ENCODE measurements around the gene MTA1. TPM values are rescaled to one million over a fixed set of nuclear protein-coding genes. Genes with fewer than 3 reads are reported as not detected.

Gene MTA1
- total and polyA plus RNA-seq, 10 of the 15 experiments (the other 5 are each of a cell fraction or from before 2014, with no cell fraction given), result 0.14 to 162 (median 30.6) TPM

GRCh38 chr14:105460616-105461015 is 41.0 kb downstream of the MTA1 start:
- H3K79me2 ChIP-seq (ENCODE audit: control insufficient read depth, insufficient read depth, low read length), result no peaks in the 10 kb centered on the region
- no peak for ATAC-seq
- DNase-seq (ENCODE audit: low read depth, low spot score), result no peak
- peaks cover 0 to 30% of the 10 kb centered on the region in 2 experiments; a peak in 3 of 4 replicates for H3K36me3 ChIP-seq (ENCODE audit: control insufficient read depth in 2 of 2, insufficient read depth in 2 of 2, low read length in 1 of 2)
- ChIA-PET CTCF (no interaction called here), RAD21 (ENCODE audit: unreplicated experiment) (no interaction called here), SMC1A (ENCODE audit: uncharacterized antibody, unreplicated experiment) (no interaction called here), POLR2A (no interaction called here)
- no peaks in the 10 kb centered on the region for H4K20me1 ChIP-seq (ENCODE audit: control insufficient read depth, insufficient read depth)
- H3K27ac ChIP-seq (ENCODE audit: control insufficient read depth, insufficient read depth), result no peak overlapping the region
- no peak for TF ChIP-seq GATAD2B (conservative IDR thresholded peaks at IDR 0.05; ENCODE audit: low read depth)
- TF ChIP-seq PRDM15 (CRISPR knock-in tag; IDR thresholded peaks at IDR 0.05), result no peak
- TF ChIP-seq NRF1 (conservative IDR thresholded peaks at IDR 0.05; ENCODE audit: low read depth, low read length), result no peak
- TF ChIP-seq MXI1 (IDR thresholded peaks at IDR 0.05; ENCODE audit: low read depth, low read length), result no peak
- TF ChIP-seq IKZF1 (conservative IDR thresholded peaks at IDR 0.05), result no peak
- TF ChIP-seq CREM (IDR thresholded peaks at IDR 0.05; ENCODE audit: low read depth), result no peak
- TF ChIP-seq ZZZ3 (IDR thresholded peaks at IDR 0.05; ENCODE audit: control insufficient read depth, insufficient read length, low read depth), result no peak
- no peak for TF ChIP-seq ZNF24 (IDR thresholded peaks at IDR 0.05)
- TF ChIP-seq IRF4 (IDR thresholded peaks at IDR 0.05; ENCODE audit: low read depth, low read length), result no peak
- no peak for TF ChIP-seq RELA (IDR thresholded peaks at IDR 0.05; ENCODE audit: borderline replicate concordance, partially characterized antibody)
- no peak for TF ChIP-seq PKNOX1 (IDR thresholded peaks at IDR 0.05)
- no peak overlapping the region for H3K4me3 ChIP-seq
- no peak overlapping the region for H3K9ac ChIP-seq (ENCODE audit: control insufficient read depth, insufficient read depth, low read length)
- WGBS (ENCODE audit: insufficient coverage, insufficient replicate concordance, low lambda C conversion rate, missing lambda C conversion rate), result 94% methylated on average over 17 of the region's 17 CpGs
- no TSS peak for BruUV-seq (replicated peaks)
- no peak for FAIRE-seq
- no peaks in the 10 kb centered on the region for H3K27me3 ChIP-seq (replicated peaks in 1 of 2; ENCODE audit: control insufficient read depth in 2 of 2, insufficient read depth in 2 of 2, low read length in 1 of 2)
- H3K9me3 ChIP-seq (replicated peaks; ENCODE audit: control insufficient read depth, insufficient read depth, low read length), result no peaks in the 10 kb centered on the region
- H3K4me2 ChIP-seq (ENCODE audit: control insufficient read depth, insufficient read depth), result no peak overlapping the region
- in situ Hi-C loops (cut with MboI), result no loop called here
- intact Hi-C loops (cut with micrococcal nuclease; ENCODE audit: unreplicated experiment), result no loop called here
- no peaks in the 10 kb centered on the region for H3K4me1 ChIP-seq (ENCODE audit: control insufficient read depth, insufficient read depth, low read length)
- H2AFZ ChIP-seq (ENCODE audit: control insufficient read depth, low read depth, low read length), result no peak overlapping the region
